Stimulated activated effector memory CD8-positive, alpha-beta T cell treated with anti-CD3 and anti-CD28 coated beads, Interleukin-12 subunit alpha, Interleukin-12 subunit beta, amount 100 ng/mL, for 72 hours (primary cell): ENCODE measurements around the gene RIBC2.
"Not testable (repeated sequence)": the region's sequence is repeated elsewhere in the genome, so short reads cannot be mapped to it uniquely, and the experiment has no call there.

Experiments
- ATAC-seq: fragments of 150-1000 bp; cut with Tn5 transposase; 2 replicates; pipeline ENCODE4 v1.10.0; 2021
- DNase-seq, 2 donors: peaks; one replicate each; pipeline ENCODE4 v3.0.0; 2021 to 2022; ENCODE audit warnings: low spot score in 2 of 2
- H3K27ac Mint-ChIP-seq: one replicate; pipeline ENCODE4 v1.8.0; 2022; ENCODE audit warnings: mild to moderate bottlenecking, mixed read lengths
- H3K36me3 Mint-ChIP-seq: one replicate; pipeline ENCODE4 v1.8.0; 2022; ENCODE audit warnings: mild to moderate bottlenecking, mixed read lengths
- H3K4me1 Mint-ChIP-seq: one replicate; pipeline ENCODE4 v1.8.0; 2022; ENCODE audit warnings: mixed read lengths
- H3K4me3 Mint-ChIP-seq: one replicate; pipeline ENCODE4 v1.8.0; 2022; ENCODE audit warnings: mild to moderate bottlenecking, mixed read lengths
- H3K9me3 Mint-ChIP-seq: one replicate; pipeline ENCODE4 v1.8.0; 2022; ENCODE audit warnings: mixed read lengths

The RIBC2 gene

GRCh38 chr22:45413368-45414211 is at the start of gene RIBC2, which contains the start of gene SMC1B:
RIBC2 (plus strand) TSS chr22:45413693; CDS start chr22:45413887, 194 bp downstream.
SMC1B (minus strand) TSS chr22:45413599; CDS start chr22:45413567, 32 bp downstream.
- H3K27ac Mint-ChIP-seq, result peak within 1 kb of the TSS; percentile 91
- H3K9me3 Mint-ChIP-seq, result no peaks in the 10 kb centered on the region
- ATAC-seq (peak; percentile 95), DNase-seq (peak; percentile 62 to 89)
- no peaks in the 10 kb centered on the region for H3K4me1 Mint-ChIP-seq
- peaks cover 6% of the 10 kb centered on the region for H3K36me3 Mint-ChIP-seq
- peak within 1 kb of the TSS; percentile 74 for H3K4me3 Mint-ChIP-seq

GRCh38 chr22:45366713-45367112 is 46.8 kb upstream of the RIBC2 start:
- peaks cover 3% of the 10 kb centered on the region for H3K9me3 Mint-ChIP-seq
- H3K27ac Mint-ChIP-seq, result no peak overlapping the region
- no peak for DNase-seq
- H3K36me3 Mint-ChIP-seq, result no peaks in the 10 kb centered on the region
- H3K4me1 Mint-ChIP-seq, result no peaks in the 10 kb centered on the region
- ATAC-seq, result no peak
- no peak overlapping the region for H3K4me3 Mint-ChIP-seq

DNA sequence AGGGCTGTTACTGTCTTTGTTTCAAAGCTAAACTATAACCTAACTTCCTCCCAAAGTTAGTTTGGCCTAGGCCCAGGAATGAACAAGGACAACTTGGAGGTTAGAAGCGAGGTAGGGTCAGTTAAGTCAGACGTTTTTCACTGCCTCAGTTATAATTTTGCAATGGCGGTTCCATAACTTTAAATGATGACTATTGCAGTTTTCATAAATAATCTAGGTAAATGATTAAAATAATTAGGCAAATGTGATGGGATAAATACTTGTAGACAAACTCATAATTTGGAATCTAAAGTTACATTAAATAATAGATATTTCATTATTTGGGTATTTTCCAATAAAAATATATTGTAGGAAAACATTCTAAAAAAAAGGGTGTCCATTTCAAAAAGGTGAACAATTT is 39.9 kb upstream of the RIBC2 start:
- ATAC-seq, DNase-seq, H3K4me3 Mint-ChIP-seq, H3K4me1 Mint-ChIP-seq, H3K9me3 Mint-ChIP-seq, H3K36me3 Mint-ChIP-seq, H3K27ac Mint-ChIP-seq: not testable (repeated sequence)

- Mint-ChIP-seq H3K9me3 (no peaks in the 10 kb centered on the region), H3K4me1 (no peaks in the 10 kb centered on the region), H3K27ac (no peak overlapping the region), H3K36me3 (no peaks in the 10 kb centered on the region), H3K4me3 (no peak overlapping the region)
- ATAC-seq, result peak; percentile 65
- no peak for DNase-seq
These were observed 37.5 kb upstream of the RIBC2 start for GRCh38 chr22:45376009-45376408.

DNA sequence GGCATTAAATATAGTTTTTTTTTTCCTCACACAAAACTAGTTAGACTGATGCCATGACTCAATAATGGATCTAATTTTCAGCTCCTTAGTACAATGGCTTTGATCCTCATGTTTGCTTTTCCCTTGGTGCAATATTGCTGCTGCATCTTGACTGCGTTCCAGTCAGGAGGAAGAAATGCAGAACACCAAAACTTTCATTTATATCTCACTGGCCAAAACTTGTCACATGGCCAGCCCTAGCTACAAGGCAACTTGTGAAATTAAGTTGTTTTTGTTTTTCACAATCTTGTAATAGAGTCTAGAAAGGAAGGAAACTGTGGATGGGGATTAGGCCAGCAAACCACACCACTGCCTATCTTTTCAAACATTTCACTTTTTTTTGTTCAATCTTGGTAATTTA is 36.8 kb upstream of the RIBC2 start:
- DNase-seq (no peak), ATAC-seq (no peak)
- no peaks in the 10 kb centered on the region for H3K9me3 Mint-ChIP-seq
- H3K27ac Mint-ChIP-seq, result no peak overlapping the region
- H3K36me3 Mint-ChIP-seq, result no peaks in the 10 kb centered on the region
- H3K4me1 Mint-ChIP-seq, result no peaks in the 10 kb centered on the region
- H3K4me3 Mint-ChIP-seq, result no peak overlapping the region

DNA sequence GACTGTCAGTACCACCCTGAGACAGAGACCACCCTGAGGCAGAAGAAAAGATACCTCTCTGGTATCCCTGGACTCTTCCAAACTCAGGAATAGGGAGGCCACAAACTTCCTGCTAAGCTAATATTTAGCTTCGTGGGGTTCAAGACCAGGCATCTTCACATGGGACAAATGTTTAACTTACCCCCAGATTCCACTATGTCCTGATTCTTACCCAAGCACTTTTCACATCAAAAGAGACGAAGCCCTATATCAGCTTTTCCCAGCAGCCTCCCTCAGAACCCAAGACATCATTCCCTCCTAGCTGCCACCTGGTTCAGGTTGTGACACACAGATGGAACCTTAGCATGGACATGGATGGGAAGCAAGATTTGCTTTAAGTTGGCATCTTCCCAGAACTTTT is 32.1 kb upstream of the RIBC2 start:
- Mint-ChIP-seq H3K36me3 (no peaks in the 10 kb centered on the region), H3K4me1 (no peaks in the 10 kb centered on the region), H3K27ac (no peak overlapping the region), H3K4me3 (no peak overlapping the region), H3K9me3 (no peaks in the 10 kb centered on the region)
- no peak for ATAC-seq
- DNase-seq, result no peak

DNA sequence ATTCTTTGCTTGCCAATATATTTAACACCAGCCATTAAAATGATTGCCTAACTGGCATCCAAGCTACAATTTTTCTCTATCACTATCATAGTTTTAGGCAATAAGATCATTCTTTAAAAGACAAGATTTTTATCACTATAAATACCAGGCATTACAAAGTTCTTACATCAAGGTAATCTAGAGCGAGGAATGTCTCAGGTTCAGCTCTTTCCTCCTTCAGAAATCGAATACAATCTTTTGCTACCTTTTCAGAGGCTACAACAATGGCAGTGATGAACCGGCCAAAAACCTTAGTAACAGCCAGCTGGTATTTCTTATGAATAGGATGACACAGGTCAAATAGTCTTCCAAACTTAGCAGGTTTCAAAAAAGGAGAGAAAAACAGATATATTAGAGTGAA is 23.9 kb upstream of the RIBC2 start:
- DNase-seq, result no peak
- Mint-ChIP-seq H3K9me3 (no peaks in the 10 kb centered on the region), H3K27ac (no peak overlapping the region), H3K4me1 (no peaks in the 10 kb centered on the region), H3K4me3 (no peak overlapping the region), H3K36me3 (no peaks in the 10 kb centered on the region)
- ATAC-seq, result no peak

DNA sequence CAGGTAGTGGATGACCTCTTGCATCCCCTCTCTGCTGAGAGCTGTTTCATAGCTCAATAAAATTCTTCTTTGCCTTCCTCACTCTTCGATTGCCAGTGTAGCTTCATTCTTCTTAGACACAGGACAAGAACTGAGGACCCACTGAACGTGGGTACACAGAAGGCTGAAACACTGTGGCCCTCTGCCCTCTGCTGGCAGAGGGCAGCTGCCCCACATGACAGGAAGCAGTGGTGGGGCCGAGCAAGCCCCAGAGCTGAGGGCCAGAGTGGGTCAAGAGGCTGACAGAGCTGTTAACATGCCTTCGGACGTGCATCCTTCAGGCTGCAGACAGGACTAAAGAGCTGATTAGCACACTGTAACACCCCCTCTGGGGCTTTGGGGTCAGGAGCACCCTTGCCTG is 15.7 kb upstream of the RIBC2 start:
- Mint-ChIP-seq H3K36me3 (no peaks in the 10 kb centered on the region), H3K4me1 (no peaks in the 10 kb centered on the region), H3K27ac (no peak overlapping the region), H3K9me3 (no peaks in the 10 kb centered on the region), H3K4me3 (no peak overlapping the region)
- DNase-seq (no peak), ATAC-seq (peak; percentile 37)

DNA sequence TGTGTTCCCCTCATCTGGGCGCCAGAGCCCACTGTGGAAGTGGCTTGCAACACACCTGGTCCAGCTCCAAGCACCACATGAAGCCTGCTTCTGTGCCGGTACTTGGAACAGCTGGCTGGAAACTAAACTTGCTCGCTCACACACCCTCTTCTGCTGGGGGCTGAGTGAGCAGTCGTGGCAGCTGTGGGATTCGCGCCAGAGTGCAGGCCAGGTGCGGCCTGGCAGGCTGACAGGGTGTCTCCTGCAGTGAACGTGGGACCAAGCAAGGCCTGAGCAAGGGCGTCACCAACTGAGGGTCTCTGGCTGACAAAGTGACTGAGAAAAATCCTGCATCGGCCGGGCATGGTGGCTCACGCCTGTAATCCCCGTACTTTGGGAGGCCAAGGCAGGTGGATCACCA is 15.3 kb upstream of the RIBC2 start:
- Mint-ChIP-seq H3K4me3 (no peak overlapping the region), H3K4me1 (no peaks in the 10 kb centered on the region), H3K36me3 (no peaks in the 10 kb centered on the region), H3K27ac (no peak overlapping the region), H3K9me3 (no peaks in the 10 kb centered on the region)
- no peak for DNase-seq
- no peak for ATAC-seq

- Mint-ChIP-seq H3K36me3 (no peaks in the 10 kb centered on the region), H3K27ac (no peak overlapping the region), H3K9me3 (no peaks in the 10 kb centered on the region), H3K4me3 (no peak overlapping the region), H3K4me1 (no peaks in the 10 kb centered on the region)
- ATAC-seq (no peak), DNase-seq (no peak)
These were observed 13.6 kb upstream of the RIBC2 start for GRCh38 chr22:45399712-45400445.

DNA sequence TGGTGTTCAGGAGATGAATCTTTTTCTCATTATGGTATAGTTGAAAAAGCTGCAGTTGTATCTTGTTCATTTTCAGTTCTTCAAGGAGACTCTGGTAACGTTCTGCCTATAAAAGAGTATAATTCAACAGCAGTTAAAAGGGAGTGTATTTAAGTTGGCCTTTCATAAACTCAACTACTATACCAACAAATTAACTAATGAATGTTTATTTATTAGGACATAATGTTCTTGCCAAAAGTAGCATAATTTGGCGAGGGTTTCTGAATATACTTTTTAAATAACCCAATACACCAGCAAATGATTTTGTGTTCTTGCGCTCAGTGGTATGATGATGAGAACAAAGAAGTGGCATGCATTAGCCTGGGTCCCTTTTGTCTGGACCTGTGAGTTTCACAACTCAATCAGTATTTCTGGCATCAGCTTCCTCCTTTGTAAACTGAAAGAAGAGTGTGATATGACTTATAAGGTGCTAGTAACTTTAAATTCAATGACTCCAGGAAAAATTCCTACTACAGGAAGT is 11.0 kb upstream of the RIBC2 start:
- Mint-ChIP-seq H3K4me1 (no peaks in the 10 kb centered on the region), H3K36me3 (no peaks in the 10 kb centered on the region), H3K9me3 (no peaks in the 10 kb centered on the region), H3K4me3 (no peak overlapping the region), H3K27ac (no peak overlapping the region)
- no peak for ATAC-seq
- no peak for DNase-seq

- H3K4me1 Mint-ChIP-seq, result no peaks in the 10 kb centered on the region
- H3K27ac Mint-ChIP-seq, result no peak overlapping the region
- peaks cover 2% of the 10 kb centered on the region for H3K9me3 Mint-ChIP-seq
- H3K36me3 Mint-ChIP-seq, result no peaks in the 10 kb centered on the region
- no peak overlapping the region for H3K4me3 Mint-ChIP-seq
- ATAC-seq (no peak), DNase-seq (no peak)
These were observed 5.7 kb upstream of the RIBC2 start for GRCh38 chr22:45407793-45408192.

GRCh38 chr22:45413013-45413367 is 503 bp upstream of the RIBC2 start:
- peaks cover 6% of the 10 kb centered on the region for H3K36me3 Mint-ChIP-seq
- ATAC-seq, result no peak

DNA sequence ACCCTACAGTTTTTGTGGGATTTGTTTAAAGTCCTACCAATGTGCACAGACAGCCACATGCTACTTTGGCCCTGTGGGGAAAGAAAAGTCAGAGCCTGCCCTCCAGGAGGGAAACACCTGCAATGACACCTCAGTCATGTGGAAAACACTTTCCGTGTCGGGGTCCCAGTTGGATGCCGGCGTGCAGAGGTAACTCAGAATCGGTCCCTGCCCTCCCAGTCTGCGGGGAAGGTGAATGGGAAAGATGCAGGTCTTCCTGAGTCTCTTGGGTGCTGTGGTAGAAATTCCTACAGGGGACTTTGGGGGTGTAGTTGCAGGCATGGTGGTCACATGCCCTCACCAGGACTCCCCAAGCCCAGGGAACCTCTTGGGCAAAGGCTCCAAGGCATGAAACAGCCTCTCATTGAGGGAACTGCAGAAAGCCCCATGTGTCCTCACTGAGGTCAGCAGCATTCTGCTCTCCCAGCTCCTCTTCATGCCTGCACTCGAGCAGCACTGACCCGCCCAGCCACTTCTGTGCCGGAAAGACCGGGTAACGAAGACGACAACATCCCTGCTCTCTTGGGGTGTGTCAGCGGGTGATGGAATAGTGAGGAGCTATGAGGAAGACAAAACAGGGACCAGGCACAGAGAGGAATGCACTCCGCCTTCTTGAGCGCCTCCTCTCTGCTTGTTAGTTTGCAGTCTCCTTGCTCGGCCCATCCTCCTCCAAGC is 4.7 kb downstream of the RIBC2 start:
- DNase-seq, result peak in 1 of 2 donors; percentile 40
- Mint-ChIP-seq H3K4me1 (peaks cover 5% of the 10 kb centered on the region), H3K27ac (no peak overlapping the region), H3K36me3 (peaks cover 13% of the 10 kb centered on the region), H3K4me3 (no peak overlapping the region), H3K9me3 (no peaks in the 10 kb centered on the region)
- ATAC-seq, result no peak

More at GRCh38 chr22:45413013-45413367, 503 bp upstream of the RIBC2 start:
- Mint-ChIP-seq H3K4me1 (no peaks in the 10 kb centered on the region), H3K27ac (peak overlapping the region; percentile 91), H3K4me3 (peak overlapping the region; percentile 74), H3K9me3 (no peaks in the 10 kb centered on the region)
- no peak for DNase-seq

GRCh38 chr22:45418770-45419138 is 5.3 kb downstream of the RIBC2 start:
- Mint-ChIP-seq H3K27ac (peak overlapping the region; percentile 48), H3K4me1 (peaks cover 5% of the 10 kb centered on the region), H3K9me3 (no peaks in the 10 kb centered on the region), H3K4me3 (no peak overlapping the region), H3K36me3 (peaks cover 11% of the 10 kb centered on the region)
- DNase-seq, result peak in 1 of 2 donors; percentile 42
- no peak for ATAC-seq
